A549 treated with Mapracorat at 1 μM for 4 hours (cell line): ENCODE measurements around the gene NDUFAB1. TPM values are rescaled to one million over a fixed set of nuclear protein-coding genes. Genes with fewer than 3 reads are reported as not detected.

Experiments
- total RNA-seq: library from RNA; stranded (reverse); fragments of 200-300 nt; extraction: Qiagen RNA extraction; gene quantifications from 5 replicates; pipeline ENCODE4 v1.2.3, GENCODE V29; 2022

The NDUFAB1 gene
- 162 to 193 TPM (median 190 TPM) in 5 replicates for total RNA-seq

GRCh38 chr16:23595951-23596720 lies at the start of gene NDUFAB1:
Gene NDUFAB1 (minus strand): TSS chr16:23596316. CDS start chr16:23596290, 26 bp downstream.

GRCh38 chr16:23640931-23641765 lies 45.0 kb upstream of the NDUFAB1 start, which contains the start of the genes DCTN5 and PALB2:
Gene DCTN5 (plus strand): TSS chr16:23641466. CDS start chr16:23641543, 77 bp downstream.
Gene PALB2 (minus strand): TSS chr16:23641310. CDS start chr16:23641157, 153 bp downstream.

DNA sequence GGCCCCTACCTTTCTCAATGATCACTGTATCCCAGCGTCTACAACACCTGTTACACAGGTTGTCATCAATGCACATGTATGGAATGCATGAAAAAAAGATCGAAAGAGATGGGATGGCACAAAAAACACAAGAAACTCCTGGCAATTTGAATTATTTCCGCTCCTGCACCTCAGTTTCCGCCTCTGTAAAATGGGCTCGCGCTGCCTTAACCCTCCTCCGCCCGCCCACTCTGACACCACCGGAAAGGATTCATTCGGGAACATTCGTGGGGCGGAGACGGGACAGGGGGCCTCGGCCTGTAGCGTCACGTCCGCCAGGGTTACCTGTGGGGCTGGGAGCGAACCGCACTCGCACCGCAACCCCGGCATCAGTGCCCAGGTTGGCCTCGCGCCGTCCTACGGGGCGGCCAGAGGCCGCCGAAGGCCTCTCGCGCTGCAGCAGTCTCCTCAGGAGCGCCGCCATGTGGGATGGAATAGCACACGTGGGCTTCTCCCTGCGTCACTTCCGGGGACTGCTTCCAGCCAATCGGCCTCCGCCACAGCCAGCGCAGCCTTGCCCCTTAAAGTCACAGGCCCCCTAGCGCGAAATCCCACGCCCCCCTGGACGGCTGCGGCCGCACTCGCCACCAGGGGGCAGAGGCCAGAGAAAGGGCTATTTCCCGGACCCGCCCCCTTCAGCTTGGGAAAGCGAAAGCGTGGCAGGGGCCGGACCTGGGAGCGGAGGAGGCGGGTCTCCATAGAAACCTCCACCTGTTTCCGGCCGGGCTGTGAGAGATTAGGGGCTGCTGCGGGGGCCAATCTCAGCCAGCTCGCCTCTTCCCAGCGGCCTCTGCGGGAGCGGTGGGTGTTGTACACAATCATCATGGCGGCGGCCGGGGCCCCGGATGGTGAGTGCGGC lies 39.0 kb downstream of the NDUFAB1 start, which contains the start of the genes EARS2 and UBFD1:
Gene EARS2 (minus strand): TSS at position 470 of the 898 bp plus-strand sequence. CDS start 7 bp downstream, at position 463.
Gene UBFD1 (plus strand): TSS at position 847 of the 898 bp plus-strand sequence. CDS start 16 bp downstream, at position 863.

Other genes starting within 250 kb of the NDUFAB1 start
- 16.3 to 18.7 TPM (median 16.5 TPM) in 5 replicates for gene COG7, start 143.1 kb downstream of the NDUFAB1 start, total RNA-seq
- 25.3 to 30.5 TPM (median 29.1 TPM) in 5 replicates for gene GGA2, start 85.8 kb downstream of the NDUFAB1 start, total RNA-seq
- gene EARS2, start 39.0 kb downstream of the NDUFAB1 start, total RNA-seq, result 25.5 to 33.8 TPM (median 30.7 TPM) in 5 replicates
- 35.8 to 50.7 TPM (median 47.3 TPM) in 5 replicates for gene UBFD1, start 38.6 kb downstream of the NDUFAB1 start, total RNA-seq
- 10.1 to 12.4 TPM (median 11.7 TPM) in 5 replicates for gene PALB2, start 45.0 kb upstream of the NDUFAB1 start, total RNA-seq
- gene DCTN5, start 45.1 kb upstream of the NDUFAB1 start, total RNA-seq, result 62.7 to 75.1 TPM (median 72.2 TPM) in 5 replicates
- 153 to 166 TPM (median 160 TPM) in 5 replicates for gene PLK1, start 82.6 kb upstream of the NDUFAB1 start, total RNA-seq
- gene ERN2, start 116.9 kb upstream of the NDUFAB1 start, total RNA-seq, result not detected in 5 replicates
- gene CHP2, start 158.7 kb upstream of the NDUFAB1 start, total RNA-seq, result 0.08 TPM in 1 of 5 replicates, not detected in the others
- 0.07 to 0.38 TPM (median 0.18 TPM) in 5 replicates for gene PRKCB, start 239.7 kb upstream of the NDUFAB1 start, total RNA-seq